ENCODE data around the gene SLC15A5. TPM values are rescaled to one million over a fixed set of nuclear protein-coding genes. Genes with fewer than 3 reads are reported as not detected.

The SLC15A5 gene
- total RNA-seq, 1 experiment from 2014 or later = not detected

- DNase-seq (ENCODE audit: low read depth) = no peak
- in situ Hi-C loops (cut with HindIII; ENCODE audit: low pct_unique_long_range_greater_than_20kb, low sequenced_read_pairs) = no loop called here
Measured at GRCh38 chr12:16211731-16212130, 65.8 kb downstream of the SLC15A5 start.

GRCh38 chr12:16198884-16199283 is 78.6 kb downstream of the SLC15A5 start:
- in situ Hi-C loops (cut with HindIII; ENCODE audit: low pct_unique_long_range_greater_than_20kb, low sequenced_read_pairs) = no loop called here
- DNase-seq (ENCODE audit: low read depth) = no peak

- no peak for DNase-seq (ENCODE audit: low read depth)
- in situ Hi-C loops (cut with HindIII; ENCODE audit: low pct_unique_long_range_greater_than_20kb, low sequenced_read_pairs) = no loop called here
Measured at GRCh38 chr12:16197600-16197999, 79.9 kb downstream of the SLC15A5 start.

GRCh38 chr12:16189849-16190248 is 87.6 kb downstream of the SLC15A5 start:
- no peak for DNase-seq (ENCODE audit: low read depth)
- in situ Hi-C loops (cut with HindIII; ENCODE audit: low pct_unique_long_range_greater_than_20kb, low sequenced_read_pairs) = no loop called here

- DNase-seq (ENCODE audit: low read depth) = no peak
- in situ Hi-C loops (cut with HindIII; ENCODE audit: low pct_unique_long_range_greater_than_20kb, low sequenced_read_pairs) = no loop called here
Measured at GRCh38 chr12:16187660-16188059, 89.8 kb downstream of the SLC15A5 start.

GRCh38 chr12:16184681-16185080 is 92.8 kb downstream of the SLC15A5 start:
- in situ Hi-C loops (cut with HindIII; ENCODE audit: low pct_unique_long_range_greater_than_20kb, low sequenced_read_pairs) = no loop called here

GRCh38 chr12:16183541-16183940 is 93.9 kb downstream of the SLC15A5 start:
- DNase-seq (ENCODE audit: low read depth) = no peak
- in situ Hi-C loops (cut with HindIII; ENCODE audit: low pct_unique_long_range_greater_than_20kb, low sequenced_read_pairs) = no loop called here

More at GRCh38 chr12:16184681-16185080, 92.8 kb downstream of the SLC15A5 start:
- no peak for DNase-seq (ENCODE audit: low read depth)

GRCh38 chr12:16175840-16176239 is 101.6 kb downstream of the SLC15A5 start:
- in situ Hi-C loops (cut with HindIII; ENCODE audit: low pct_unique_long_range_greater_than_20kb, low sequenced_read_pairs) = no loop called here

GRCh38 chr12:16174282-16174681 is 103.2 kb downstream of the SLC15A5 start:
- in situ Hi-C loops (cut with HindIII; ENCODE audit: low pct_unique_long_range_greater_than_20kb, low sequenced_read_pairs) = no loop called here
- DNase-seq (ENCODE audit: low read depth) = no peak

More at GRCh38 chr12:16175840-16176239, 101.6 kb downstream of the SLC15A5 start:
- no peak for DNase-seq (ENCODE audit: low read depth)

GRCh38 chr12:16171348-16171747 is 106.1 kb downstream of the SLC15A5 start:
- in situ Hi-C loops (cut with HindIII; ENCODE audit: low pct_unique_long_range_greater_than_20kb, low sequenced_read_pairs) = no loop called here
- no peak for DNase-seq (ENCODE audit: low read depth)

- no peak for DNase-seq (ENCODE audit: low read depth)
- in situ Hi-C loops (cut with HindIII; ENCODE audit: low pct_unique_long_range_greater_than_20kb, low sequenced_read_pairs) = no loop called here
Measured at GRCh38 chr12:16168078-16168477, 109.4 kb downstream of the SLC15A5 start.

GRCh38 chr12:16166563-16167470 is 110.7 kb downstream of the SLC15A5 start:
- no peak for DNase-seq (ENCODE audit: low read depth)
- in situ Hi-C loops (cut with HindIII; ENCODE audit: low pct_unique_long_range_greater_than_20kb, low sequenced_read_pairs) = no loop called here

- peak; percentile 16 for DNase-seq (ENCODE audit: low read depth)
- in situ Hi-C loops (cut with HindIII; ENCODE audit: low pct_unique_long_range_greater_than_20kb, low sequenced_read_pairs) = no loop called here
Measured at GRCh38 chr12:16165506-16165905, 112.0 kb downstream of the SLC15A5 start.

GRCh38 chr12:16163901-16164300 is 113.6 kb downstream of the SLC15A5 start:
- in situ Hi-C loops (cut with HindIII; ENCODE audit: low pct_unique_long_range_greater_than_20kb, low sequenced_read_pairs) = no loop called here
- no peak for DNase-seq (ENCODE audit: low read depth)

GRCh38 chr12:16163146-16163545 is 114.3 kb downstream of the SLC15A5 start:
- in situ Hi-C loops (cut with HindIII; ENCODE audit: low pct_unique_long_range_greater_than_20kb, low sequenced_read_pairs) = no loop called here
- DNase-seq (ENCODE audit: low read depth) = no peak

- in situ Hi-C loops (cut with HindIII; ENCODE audit: low pct_unique_long_range_greater_than_20kb, low sequenced_read_pairs) = no loop called here
- DNase-seq (ENCODE audit: low read depth) = no peak
Measured at GRCh38 chr12:16159571-16159970, 117.9 kb downstream of the SLC15A5 start.

GRCh38 chr12:16158050-16158449 is 119.4 kb downstream of the SLC15A5 start:
- in situ Hi-C loops (cut with HindIII; ENCODE audit: low pct_unique_long_range_greater_than_20kb, low sequenced_read_pairs) = no loop called here
- no peak for DNase-seq (ENCODE audit: low read depth)

GRCh38 chr12:16155938-16156337 is 121.5 kb downstream of the SLC15A5 start:
- DNase-seq (ENCODE audit: low read depth) = no peak
- in situ Hi-C loops (cut with HindIII; ENCODE audit: low pct_unique_long_range_greater_than_20kb, low sequenced_read_pairs) = no loop called here

- in situ Hi-C loops (cut with HindIII; ENCODE audit: low pct_unique_long_range_greater_than_20kb, low sequenced_read_pairs) = no loop called here
Measured at GRCh38 chr12:16154990-16155389, 122.5 kb downstream of the SLC15A5 start.

More at GRCh38 chr12:16154990-16155389, 122.5 kb downstream of the SLC15A5 start:
- no peak for DNase-seq (ENCODE audit: low read depth)

Data from Caki2 (cell line).